Stimulated activated CD8-positive, alpha-beta memory T cell treated with anti-CD3 and anti-CD28 coated beads, Interleukin-2, amount 100 ng/mL, for 48 hours (primary cell): ENCODE results near the gene PAPOLA.
A peak's percentile ranks its signal among the peaks of the same experiment; 100 is the strongest.
"Not testable (repeated sequence)": the region's sequence is repeated elsewhere in the genome, so short reads cannot be mapped to it uniquely, and the experiment has no call there.

Experiments used
- DNase-seq, 2 donors: peaks; one replicate each; pipeline ENCODE4 v3.0.0-alpha.2; 2020; ENCODE audit warnings: low read depth in 2 of 2

PAPOLA gene

GRCh38 chr14:96501740-96502620 lies at the start of gene PAPOLA:
Gene PAPOLA (plus strand): TSS chr14:96502382. CDS start chr14:96502593, 211 bp downstream.
- peak; percentile 90 to 92 for DNase-seq

- no peak for DNase-seq
Measured at GRCh38 chr14:96452684-96453083, 49.5 kb upstream of the PAPOLA start.

GRCh38 chr14:96455588-96455987 lies 46.6 kb upstream of the PAPOLA start:
- no peak for DNase-seq

- DNase-seq = no peak
Measured at GRCh38 chr14:96459851-96460250, 42.3 kb upstream of the PAPOLA start.

- no peak for DNase-seq
Measured at GRCh38 chr14:96461950-96462798, 40.0 kb upstream of the PAPOLA start.

GRCh38 chr14:96464136-96464535 lies 38.0 kb upstream of the PAPOLA start:
- DNase-seq = no peak

GRCh38 chr14:96466918-96467317 lies 35.3 kb upstream of the PAPOLA start:
- no peak for DNase-seq

GRCh38 chr14:96470331-96470730 lies 31.9 kb upstream of the PAPOLA start:
- DNase-seq = no peak

GRCh38 chr14:96470967-96471366 lies 31.2 kb upstream of the PAPOLA start:
- DNase-seq = not testable (repeated sequence)

GRCh38 chr14:96478119-96478518 lies 24.1 kb upstream of the PAPOLA start:
- DNase-seq = no peak

- no peak for DNase-seq
Measured at GRCh38 chr14:96479435-96480146, 22.6 kb upstream of the PAPOLA start.

- DNase-seq = no peak
Measured at GRCh38 chr14:96481731-96482314, 20.4 kb upstream of the PAPOLA start.

- DNase-seq = no peak
Measured at GRCh38 chr14:96482986-96483385, 19.2 kb upstream of the PAPOLA start.

GRCh38 chr14:96484399-96484798 lies 17.8 kb upstream of the PAPOLA start:
- no peak for DNase-seq

GRCh38 chr14:96486705-96487104 lies 15.5 kb upstream of the PAPOLA start:
- no peak for DNase-seq

- DNase-seq = no peak
Measured at GRCh38 chr14:96489327-96489726, 12.9 kb upstream of the PAPOLA start.

- no peak for DNase-seq
Measured at GRCh38 chr14:96493178-96493577, 9.0 kb upstream of the PAPOLA start.

GRCh38 chr14:96494331-96494730 lies 7.9 kb upstream of the PAPOLA start:
- DNase-seq = no peak

GRCh38 chr14:96497087-96497486 lies 5.1 kb upstream of the PAPOLA start:
- no peak for DNase-seq

- no peak for DNase-seq
Measured at GRCh38 chr14:96497586-96497985, 4.6 kb upstream of the PAPOLA start.

- DNase-seq = no peak
Measured at GRCh38 chr14:96501217-96501739, 904 bp upstream of the PAPOLA start.
